Kidney epithelial cell (primary cell): ENCODE measurements around the gene AP3S1. TPM values are rescaled to one million over a fixed set of nuclear protein-coding genes. Genes with fewer than 3 reads are reported as not detected.

ENCODE experiments used
- DNase-seq: peaks from one replicate; pipeline ENCODE4 v3.0.0-alpha.2; 2010; ENCODE audit warnings: low read depth
- H3K27me3 ChIP-seq: 2 replicates; pipeline ENCODE4 v1.6.0; 2011; ENCODE audit warnings: low read length; ENCODE audit not compliant: control insufficient read depth, insufficient read depth
- H3K36me3 ChIP-seq: 2 replicates; pipeline ENCODE4 v1.5.1; 2011; ENCODE audit warnings: low read length; ENCODE audit not compliant: control insufficient read depth, insufficient read depth
- H3K4me3 ChIP-seq: 2 replicates; pipeline ENCODE4 v1.5.1; 2011; ENCODE audit warnings: low read depth, mild to moderate bottlenecking, control low read depth, low read length
- total RNA-seq: library from RNA; depleted of rRNA; stranded (reverse); fragments of >200 nt; gene quantifications from 2 replicates; pipeline ENCODE4 v1.2.3, GENCODE V29; 2015
- TF ChIP-seq, protein P1 (sequence below): IDR thresholded peaks from 2 replicates; pipeline ENCODE4 v1.5.1; 2011; ENCODE audit warnings: mild to moderate bottlenecking, moderate library complexity, low read length, control low read depth, inconsistent platforms; ENCODE audit not compliant: insufficient read depth, poor library complexity, severe bottlenecking

The AP3S1 gene
- total RNA-seq, 1 donor from 2014 or later = 208 TPM

DNA sequence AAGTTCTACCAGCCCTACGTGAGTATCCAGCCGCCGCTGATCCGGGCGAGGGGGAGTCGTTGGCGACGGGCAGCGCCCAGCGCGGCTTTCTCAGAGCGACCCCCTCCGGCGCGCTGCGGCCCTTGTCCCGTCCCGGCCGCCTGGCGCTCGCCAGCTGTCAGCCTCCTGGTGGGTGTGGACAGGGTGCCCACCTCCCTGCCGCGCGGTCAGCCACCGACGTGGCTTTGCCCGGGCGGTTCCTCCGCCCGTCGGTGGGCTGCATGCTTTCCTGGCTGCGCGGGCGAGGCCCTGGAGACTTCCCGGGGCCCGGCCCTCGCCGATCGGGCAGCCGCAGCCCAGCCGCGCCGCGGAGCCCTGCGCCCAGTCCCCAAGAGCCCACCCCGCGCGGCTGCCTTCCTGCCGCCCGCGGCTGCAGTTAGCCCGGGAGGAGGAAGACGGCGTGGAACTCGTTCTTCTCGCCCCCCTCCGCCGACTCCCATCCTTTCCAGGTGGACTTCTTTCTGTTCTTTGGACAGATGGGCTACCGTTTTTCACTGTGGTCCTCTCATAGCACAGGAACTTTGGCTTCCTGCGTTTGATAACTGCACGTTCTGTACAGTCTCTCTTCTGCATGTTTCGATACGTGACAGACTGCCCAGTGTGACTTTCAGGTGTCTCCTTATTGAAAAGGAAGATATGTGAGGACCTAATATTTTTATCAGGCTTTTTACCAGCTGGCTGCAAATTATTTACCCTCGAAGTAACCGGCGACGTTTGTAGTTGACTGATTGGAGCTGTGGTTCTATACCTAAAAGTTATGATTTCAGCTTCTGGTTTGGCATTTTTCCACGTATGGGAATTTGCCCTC lies 577 bp downstream of the AP3S1 start:
- TF ChIP-seq, protein P1, sequence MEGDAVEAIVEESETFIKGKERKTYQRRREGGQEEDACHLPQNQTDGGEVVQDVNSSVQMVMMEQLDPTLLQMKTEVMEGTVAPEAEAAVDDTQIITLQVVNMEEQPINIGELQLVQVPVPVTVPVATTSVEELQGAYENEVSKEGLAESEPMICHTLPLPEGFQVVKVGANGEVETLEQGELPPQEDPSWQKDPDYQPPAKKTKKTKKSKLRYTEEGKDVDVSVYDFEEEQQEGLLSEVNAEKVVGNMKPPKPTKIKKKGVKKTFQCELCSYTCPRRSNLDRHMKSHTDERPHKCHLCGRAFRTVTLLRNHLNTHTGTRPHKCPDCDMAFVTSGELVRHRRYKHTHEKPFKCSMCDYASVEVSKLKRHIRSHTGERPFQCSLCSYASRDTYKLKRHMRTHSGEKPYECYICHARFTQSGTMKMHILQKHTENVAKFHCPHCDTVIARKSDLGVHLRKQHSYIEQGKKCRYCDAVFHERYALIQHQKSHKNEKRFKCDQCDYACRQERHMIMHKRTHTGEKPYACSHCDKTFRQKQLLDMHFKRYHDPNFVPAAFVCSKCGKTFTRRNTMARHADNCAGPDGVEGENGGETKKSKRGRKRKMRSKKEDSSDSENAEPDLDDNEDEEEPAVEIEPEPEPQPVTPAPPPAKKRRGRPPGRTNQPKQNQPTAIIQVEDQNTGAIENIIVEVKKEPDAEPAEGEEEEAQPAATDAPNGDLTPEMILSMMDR = peak; percentile 9
- no peak for DNase-seq
- Histone ChIP-seq H3K36me3 (no peaks in the 10 kb centered on the region), H3K4me3 (peak overlapping the region; percentile 85), H3K27me3 (no peaks in the 10 kb centered on the region)

- H3K4me3 ChIP-seq = peak overlapping the region; percentile 85
- TF ChIP-seq, protein P1 = no peak
- no peak for DNase-seq
- H3K27me3 ChIP-seq = no peaks in the 10 kb centered on the region
- H3K36me3 ChIP-seq = no peaks in the 10 kb centered on the region
These were observed 1.2 kb downstream of the AP3S1 start for GRCh38 chr5:115842952-115843351.

DNA sequence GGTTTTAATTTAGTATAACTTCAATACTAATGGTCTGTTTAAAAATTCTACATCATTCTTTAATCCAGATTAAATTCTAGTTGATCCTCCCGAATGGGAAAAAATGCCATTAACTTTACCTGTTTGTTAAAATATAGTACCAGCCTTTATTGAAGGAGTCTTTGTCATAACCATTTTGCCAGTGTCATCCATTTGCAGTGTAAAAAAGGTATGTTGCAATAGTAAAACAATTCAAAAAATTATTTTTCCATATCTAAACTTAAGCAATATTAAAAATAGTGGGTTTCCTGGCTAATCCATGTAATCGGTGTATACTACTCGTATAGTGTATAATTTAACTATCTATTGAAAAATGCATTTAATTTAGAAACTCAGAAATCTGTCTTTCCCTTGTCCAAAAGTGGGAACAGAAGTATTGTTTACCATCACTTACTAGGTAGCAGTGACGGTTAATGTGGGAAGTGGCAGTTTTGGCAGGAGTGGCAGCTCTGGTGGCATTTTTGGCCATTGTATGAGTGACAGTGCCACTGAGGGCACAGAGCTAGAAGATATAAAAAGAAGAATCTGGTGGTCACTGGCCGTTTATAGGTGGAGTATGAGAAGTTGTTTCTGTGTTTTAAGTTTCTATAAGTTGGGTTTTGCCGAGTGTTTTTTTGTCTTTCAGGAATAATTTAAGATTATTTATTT lies 1.9 kb downstream of the AP3S1 start:
- no peaks in the 10 kb centered on the region for H3K36me3 ChIP-seq
- H3K4me3 ChIP-seq = no peak overlapping the region
- no peak for DNase-seq
- TF ChIP-seq, protein P1 = no peak
- H3K27me3 ChIP-seq = no peaks in the 10 kb centered on the region

- H3K4me3 ChIP-seq = no peak overlapping the region
These were observed 2.6 kb downstream of the AP3S1 start for GRCh38 chr5:115844321-115844817.

DNA sequence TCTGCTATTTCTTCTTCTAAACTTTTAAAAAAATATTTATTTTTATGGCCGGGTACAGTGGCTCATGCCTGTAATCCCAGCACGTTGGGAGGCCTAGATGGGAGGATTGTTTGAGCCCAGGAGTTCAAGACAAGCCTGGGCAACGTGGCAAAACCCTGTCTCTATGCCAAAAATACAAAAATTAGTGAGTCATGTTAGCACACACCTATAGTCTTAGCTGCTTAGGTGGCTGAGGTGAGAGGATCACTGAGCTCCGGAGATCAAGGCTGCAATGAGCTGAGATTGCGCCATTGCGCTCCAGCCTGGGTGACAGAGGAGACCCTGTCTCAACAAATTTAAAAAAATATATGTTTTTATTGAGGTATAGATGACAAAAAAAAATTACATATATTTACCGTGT lies 5.6 kb downstream of the AP3S1 start:
- TF ChIP-seq, protein P1 = no peak
- Histone ChIP-seq H3K4me3 (no peak overlapping the region), H3K27me3 (no peaks in the 10 kb centered on the region), H3K36me3 (no peaks in the 10 kb centered on the region)
- no peak for DNase-seq

More at GRCh38 chr5:115844321-115844817, 2.6 kb downstream of the AP3S1 start:
- Histone ChIP-seq H3K27me3 (no peaks in the 10 kb centered on the region), H3K36me3 (no peaks in the 10 kb centered on the region)
- DNase-seq = no peak
- TF ChIP-seq, protein P1 = no peak
